K562 (cell line): ENCODE measurements around the gene NLRP9. TPM values are rescaled to one million over a fixed set of nuclear protein-coding genes. Genes with fewer than 3 reads are reported as not detected.

Source experiments
- ATAC-seq: fragments of 200-7000 bp; cut with Tn5 transposase; 3 replicates; pipeline ENCODE4 v1.9.1; 2020; ENCODE audit warnings: moderate library complexity
- BruUV-seq: library from RNA; stranded (reverse); fragments of 400-500 nt; replicated peaks from 2 replicates; lab custom pipeline; 2021; lab: Mats Ljungman, UMichigan
- CTCF ChIA-PET: fragments of 300-600 bp; formaldehyde crosslinking; extraction: SDS; loops from one replicate; lab custom pipeline; 2021; ENCODE audit warnings: low intra/inter-chr PET ratio; lab: Yijun Ruan, JAX
- POLR2A ChIA-PET: fragments of 300-600, 350-650 bp; sonication (Branson Sonifier 250); formaldehyde crosslinking; extraction: SDS; loops from one replicate; lab custom pipeline; 2021; ENCODE audit warnings: antibody characterized with exemption, inconsistent platforms; lab: Yijun Ruan, JAX
- DNase-seq, 4 experiments: peaks; one replicate each; pipeline versions ENCODE4 v3.0.0 to v3.0.0-alpha.2; 2011 to 2018; ENCODE audit warnings: low spot score in 3 of 4, mixed read lengths in 3 of 4; ENCODE audit errors: extremely low read depth in 1 of 4
- FAIRE-seq: peaks from 2 replicates; lab custom pipeline; 2011; peaks lifted over from hg19 to GRCh38; lab: Jason Lieb, UNC
- H2AFZ ChIP-seq: 2 replicates; pipeline ENCODE4 v1.6.0; 2011; ENCODE audit warnings: low read depth, low read length, control low read depth, inconsistent platforms
- H3K27ac ChIP-seq: fragments of 200-600 bp; 3 replicates; pipeline ENCODE4 v1.8.0; 2011; ENCODE audit warnings: low read depth, mild to moderate bottlenecking, control low read depth, inconsistent platforms, low read length, moderate library complexity, mixed read lengths; ENCODE audit errors: extremely low read depth
- H3K27me3 ChIP-seq, 2 experiments: fragments of 300-600 bp in 1 of 2; 2 replicates in 1 of 2; 3 replicates in 1 of 2; pipeline versions ENCODE4 v1.6.0 to v1.8.0; 2011; ENCODE audit warnings: inconsistent platforms in 2 of 2, low read length in 2 of 2, mild to moderate bottlenecking in 1 of 2, mixed read lengths in 1 of 2, moderate library complexity in 1 of 2; ENCODE audit not compliant: control insufficient read depth in 2 of 2, insufficient read depth in 2 of 2
- H3K36me3 ChIP-seq: fragments of 300-600 bp; 3 replicates; pipeline ENCODE4 v1.8.0; 2011; ENCODE audit warnings: mild to moderate bottlenecking, low read length, inconsistent platforms; ENCODE audit not compliant: control insufficient read depth, insufficient read depth
- H3K4me1 ChIP-seq, 2 experiments: fragments of 200-600 bp in 1 of 2; replicated peaks in 1 of 2; 2 replicates in 1 of 2; 3 replicates in 1 of 2; pipeline versions ENCODE4 v1.5.1 to v1.8.0; 2011; ENCODE audit warnings: inconsistent platforms in 2 of 2, low read length in 2 of 2, mild to moderate bottlenecking in 1 of 2, mixed read lengths in 1 of 2, moderate library complexity in 1 of 2; ENCODE audit not compliant: control insufficient read depth in 2 of 2, insufficient read depth in 2 of 2
- H3K4me2 ChIP-seq: 2 replicates; pipeline ENCODE4 v1.6.1; 2011; ENCODE audit warnings: low read length, control low read depth, inconsistent platforms, mixed read lengths; ENCODE audit not compliant: insufficient read depth
- H3K4me3 ChIP-seq: fragments of 200-600 bp; sonication (generic), shearing (Covaris generic); 2 replicates; pipeline ENCODE4 v1.5.1; 2016; ENCODE audit warnings: control low read depth, inconsistent platforms
- H3K79me2 ChIP-seq: fragments of 200-600 bp; 3 replicates; pipeline ENCODE4 v1.8.0; 2011; ENCODE audit warnings: low read length, inconsistent platforms; ENCODE audit not compliant: control insufficient read depth, insufficient read depth
- H3K9ac ChIP-seq, 2 experiments: 2 replicates each; pipeline versions ENCODE4 v1.6.0 to v1.6.1; 2011; ENCODE audit warnings: low read depth in 2 of 2, low read length in 2 of 2, control low read depth in 1 of 2, inconsistent platforms in 1 of 2, mild to moderate bottlenecking in 1 of 2, mixed read lengths in 1 of 2; ENCODE audit not compliant: insufficient read depth in 1 of 2
- H3K9me1 ChIP-seq: one replicate; pipeline ENCODE4 v1.6.0; 2011; ENCODE audit warnings: inconsistent platforms, mild to moderate bottlenecking, low read length, moderate library complexity; ENCODE audit not compliant: control insufficient read depth, insufficient read depth
- H3K9me3 ChIP-seq: replicated peaks from 2 replicates; pipeline ENCODE4 v1.5.1; 2011; ENCODE audit warnings: low read depth, low read length, inconsistent platforms; ENCODE audit not compliant: control insufficient read depth, insufficient read depth
- H4K20me1 ChIP-seq: replicated peaks from 2 replicates; pipeline ENCODE4 v1.6.1; 2011; ENCODE audit warnings: low read length, inconsistent platforms, mixed read lengths; ENCODE audit not compliant: control insufficient read depth, insufficient read depth
- MAZ ChIP-seq, 2 experiments: fragments of 450-650 bp in 1 of 2; sonication (generic) in 1 of 2; formaldehyde crosslinking; IDR thresholded peaks in 1 of 2; conservative IDR thresholded peaks in 1 of 2; 2 replicates each; pipeline versions ENCODE4 v1.4.0 to v1.5.0; 2020; ENCODE audit warnings: mild to moderate bottlenecking in 1 of 2, missing genetic modification reagents in 1 of 2
- MTA1 ChIP-seq: fragments of 450-650 bp; IDR thresholded peaks from 2 replicates; pipeline ENCODE4 v1.6.1; 2017; ENCODE audit warnings: borderline replicate concordance
- POLR2G ChIP-seq: fragments of 200-400 bp; formaldehyde crosslinking; IDR thresholded peaks from 2 replicates; pipeline ENCODE4 v1.6.1; 2017; ENCODE audit warnings: low read depth, mild to moderate bottlenecking, antibody characterized with exemption, low read length, moderate library complexity
- WGBS: fragments of 100-300 bp; shearing (Covaris generic); methylation state at CpG from one replicate; pipeline ENCODE4 v1.1.6; 2016; ENCODE audit warnings: low coverage, mixed read lengths; ENCODE audit not compliant: insufficient coverage; ENCODE audit errors: missing lambda C conversion rate; 5-methylcytosine and 5-hydroxymethylcytosine counted together
- in situ Hi-C: fragments of 300-500 bp; cut with MboI; formaldehyde crosslinking; loops from 4 replicates; pipeline ENCODE4 v1.15.0; 2018; ENCODE audit warnings: inconsistent platforms, mixed read lengths
- intact Hi-C: fragments of 100-400 bp; cut with micrococcal nuclease; formaldehyde crosslinking; loops from 2 replicates; pipeline ENCODE4 v1.14.2; 2022
- polyA plus RNA-seq, 8 experiments: library from polyadenylated mRNA; depleted of rRNA in 4 of 8; stranded (reverse) in 5 of 8; unstranded in 3 of 8; fragments of >200 nt; fragmentation: Nextera tagmentation in 2 of 8; fragmentation: Illumina TruSeq in 1 of 8; extraction: Ambion mirVana in 2 of 8; extraction: Trizol in 1 of 8; gene quantifications; 2 replicates each; pipeline versions ENCODE4 v1.2.1 to v1.2.3, GENCODE V29; 2011 to 2014; ENCODE audit warnings: inconsistent platforms in 1 of 8, missing spikeins in 1 of 8
- total RNA-seq, 7 experiments: library from RNA; depleted of rRNA in 6 of 7; stranded (reverse); fragments of >200 nt in 6 of 7; fragmentation: Illumina TruSeq in 2 of 7; extraction: Trizol in 2 of 7; gene quantifications; 2 replicates each; pipeline versions ENCODE4 v1.2.1 to v1.2.3, GENCODE V29; 2011 to 2021; ENCODE audit warnings: low replicate concordance in 1 of 7
- TF ChIP-seq, protein P1 (sequence below): sonication (generic); formaldehyde crosslinking; IDR thresholded peaks from 2 replicates; pipeline ENCODE4 v1.8.1; 2022; ENCODE audit warnings: missing genetic modification reagents

NLRP9 gene
- total and polyA plus RNA-seq, 9 of the 15 experiments (the other 6 are each of a cell fraction or from before 2014, with no cell fraction given) = not detected

DNA sequence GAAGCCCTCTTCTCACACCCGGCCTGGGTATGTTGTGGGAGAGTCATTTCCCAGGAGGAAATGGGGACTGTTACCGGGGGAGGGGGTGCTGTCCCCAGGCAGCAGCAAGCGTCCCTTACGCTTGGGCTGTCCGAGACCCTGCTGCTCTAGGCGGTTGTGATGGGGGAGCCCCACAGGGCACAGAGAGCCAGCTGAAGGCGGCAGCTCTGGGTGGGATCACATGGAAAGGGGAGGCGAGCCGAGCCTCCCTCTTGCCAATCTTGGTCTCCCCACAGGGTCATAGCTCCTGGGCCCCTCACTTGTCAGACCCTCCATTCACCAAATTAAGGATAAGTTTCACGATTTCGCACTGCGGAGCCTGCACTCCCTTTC is 41.1 kb downstream of the NLRP9 start (continued):
- TF ChIP-seq, protein P1, sequence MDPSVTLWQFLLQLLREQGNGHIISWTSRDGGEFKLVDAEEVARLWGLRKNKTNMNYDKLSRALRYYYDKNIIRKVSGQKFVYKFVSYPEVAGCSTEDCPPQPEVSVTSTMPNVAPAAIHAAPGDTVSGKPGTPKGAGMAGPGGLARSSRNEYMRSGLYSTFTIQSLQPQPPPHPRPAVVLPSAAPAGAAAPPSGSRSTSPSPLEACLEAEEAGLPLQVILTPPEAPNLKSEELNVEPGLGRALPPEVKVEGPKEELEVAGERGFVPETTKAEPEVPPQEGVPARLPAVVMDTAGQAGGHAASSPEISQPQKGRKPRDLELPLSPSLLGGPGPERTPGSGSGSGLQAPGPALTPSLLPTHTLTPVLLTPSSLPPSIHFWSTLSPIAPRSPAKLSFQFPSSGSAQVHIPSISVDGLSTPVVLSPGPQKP (CRISPR knock-in tag) = no peak
- TF ChIP-seq, all 486 proteins: peak for 0

DNA sequence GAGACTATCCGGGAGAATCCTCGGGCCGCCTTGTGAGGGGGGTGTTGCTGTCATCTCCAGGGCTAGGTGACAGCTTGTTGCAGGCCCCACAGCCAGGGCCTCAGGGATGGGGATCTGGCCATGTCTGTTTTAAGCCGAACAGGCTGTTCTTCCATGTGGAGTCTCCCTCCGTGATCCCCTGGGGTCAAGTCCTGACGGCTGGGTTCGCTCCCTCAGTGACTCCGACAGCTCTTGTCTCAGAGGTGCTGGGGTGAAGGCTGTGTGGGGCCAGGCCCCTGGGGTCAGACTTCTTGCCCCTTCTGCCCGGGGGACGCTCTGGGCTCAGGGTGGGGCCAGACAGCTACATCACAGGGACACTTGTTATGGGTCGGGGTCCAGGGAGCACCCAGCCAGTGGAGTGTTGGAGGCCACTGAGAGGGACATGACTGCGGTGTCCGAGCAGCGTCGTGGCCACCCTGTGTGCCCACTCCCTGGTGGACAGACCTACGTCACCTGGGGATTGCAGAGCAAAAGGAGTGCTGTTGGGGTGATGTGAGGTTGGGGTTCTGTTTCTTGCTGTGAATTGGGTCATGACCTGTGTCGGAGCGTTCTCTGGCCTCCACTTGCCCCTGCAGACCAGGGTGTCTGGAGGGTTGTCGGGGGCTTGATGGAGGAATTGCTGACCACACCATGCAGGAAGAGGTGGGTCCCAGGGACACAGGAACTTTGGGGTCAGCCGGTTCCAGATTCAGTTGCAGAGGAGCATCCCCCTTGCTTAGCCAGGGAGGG is 41.7 kb downstream of the NLRP9 start:
- no TSS peak for BruUV-seq
- 93% methylated on average over 18 of the region's 20 CpGs for whole genome bisulfite sequencing
- Histone ChIP-seq H2AFZ (no peak overlapping the region), H3K4me2 (no peak overlapping the region), H3K79me2 (no peaks in the 10 kb centered on the region), H3K36me3 (peaks cover 76% of the 10 kb centered on the region; the same call in 2 of the 3 replicates), H3K9me3 (no peaks in the 10 kb centered on the region), H3K27me3 (no peaks in the 10 kb centered on the region), H3K4me3 (no peak overlapping the region), H3K27ac (no peak overlapping the region), H4K20me1 (peaks cover 7% of the 10 kb centered on the region), H3K9ac (peak overlapping the region in 1 of 2 experiments; percentile 32; a peak in 1 of 4 replicates), H3K9me1 (peaks cover 4% of the 10 kb centered on the region), H3K4me1 (peaks cover 1 to 10% of the 10 kb centered on the region in 2 experiments; a peak in 3 of 5 replicates)
- no peak for DNase-seq
- TF ChIP-seq POLR2G (0 out of 2 replicates have a peak, but pooled peaks have one; percentile 44), MTA1 (no peak), MAZ (CRISPR knock-in tag; conservative IDR thresholded peaks at IDR 0.05 in 1 of 2, IDR thresholded peaks at IDR 0.05 in 1 of 2) (no peak)
- in situ Hi-C loops = no loop called here
- no peak for FAIRE-seq
- POLR2A ChIA-PET = no interaction called here
- ATAC-seq = no peak
- intact Hi-C loops = no loop called here
- CTCF ChIA-PET = no interaction called here
